ENCODE measurements around the gene CD34.

The CD34 gene

DNA sequence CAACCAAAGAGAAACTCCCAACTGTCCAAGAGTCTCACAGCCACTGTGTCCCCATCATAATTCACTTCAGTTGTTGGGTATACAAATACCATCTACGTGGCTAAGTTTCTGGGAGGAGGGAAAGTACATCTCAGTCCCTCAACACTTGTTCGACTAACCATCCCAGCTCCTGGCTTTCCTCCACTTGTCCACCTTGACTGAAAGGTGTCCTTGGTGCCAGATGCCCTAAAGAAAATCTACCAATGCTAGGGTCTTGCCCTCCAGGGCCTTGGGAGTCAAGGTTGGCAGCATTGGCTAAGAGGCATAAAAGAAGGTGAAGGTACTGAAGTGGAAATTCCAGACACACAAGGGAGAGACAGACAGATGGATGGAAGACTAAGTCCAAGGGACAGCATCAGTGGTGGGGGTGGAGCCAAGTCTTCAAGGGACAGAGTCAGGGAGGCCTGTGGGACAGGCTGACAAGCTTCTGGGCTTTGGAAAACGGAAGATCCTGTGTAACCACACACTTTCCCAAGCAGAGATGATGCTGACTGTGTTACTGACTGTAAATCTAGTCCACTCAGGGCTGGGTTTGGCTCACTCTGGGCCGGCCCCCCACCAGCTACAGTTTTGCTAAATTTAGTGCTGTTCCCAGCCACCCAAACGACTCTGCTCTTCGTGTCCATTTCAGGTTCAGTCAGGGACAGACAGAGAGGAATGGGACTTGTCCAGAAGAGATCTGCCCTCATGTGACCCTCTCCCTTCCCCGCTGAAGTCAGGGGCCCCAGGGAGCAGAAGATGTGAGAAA is 60.1 kb downstream of the CD34 start:
- no peak for DNase-seq

DNA sequence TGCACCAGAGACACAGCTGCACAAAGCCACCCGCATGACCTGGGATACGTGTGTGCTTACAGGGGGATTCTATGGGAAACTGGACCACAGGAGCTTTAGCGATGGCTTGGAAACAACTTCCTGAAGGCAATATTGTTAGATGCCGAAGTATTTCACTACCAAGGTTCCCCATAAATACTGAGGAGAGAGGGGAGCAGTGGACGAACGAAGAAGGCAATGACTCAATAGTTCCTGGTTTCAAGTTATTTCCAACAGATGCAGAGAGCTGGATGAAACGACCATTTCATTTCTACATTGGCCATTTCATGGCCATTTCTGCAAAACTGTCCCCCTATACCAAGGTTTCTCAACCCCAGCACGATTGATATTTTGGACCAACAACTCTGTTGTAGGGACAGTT is 61.3 kb downstream of the CD34 start:
- DNase-seq: no peak

GRCh38 chr1:207849016-207849415 is 61.9 kb downstream of the CD34 start:
- DNase-seq: no peak

DNA sequence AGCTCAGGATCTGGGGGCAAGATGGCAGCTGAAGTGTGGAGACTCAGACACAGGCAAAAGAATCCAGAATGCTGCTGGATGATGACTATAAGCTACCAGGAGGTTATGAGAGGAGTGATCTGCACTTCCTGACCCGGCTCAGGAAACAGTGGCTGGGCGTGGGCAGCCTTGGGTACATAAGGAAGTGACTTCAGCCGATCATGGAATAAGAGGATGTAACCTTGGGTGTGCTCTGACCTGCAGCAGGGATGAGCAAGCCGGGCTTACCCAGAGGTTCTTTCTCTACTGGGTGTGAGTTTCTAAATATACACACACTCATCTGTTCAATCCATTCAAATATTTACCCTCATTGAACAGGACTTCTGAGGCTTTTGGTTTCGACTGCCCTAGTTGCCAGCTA is 62.7 kb downstream of the CD34 start:
- DNase-seq: peak; percentile 76

DNA sequence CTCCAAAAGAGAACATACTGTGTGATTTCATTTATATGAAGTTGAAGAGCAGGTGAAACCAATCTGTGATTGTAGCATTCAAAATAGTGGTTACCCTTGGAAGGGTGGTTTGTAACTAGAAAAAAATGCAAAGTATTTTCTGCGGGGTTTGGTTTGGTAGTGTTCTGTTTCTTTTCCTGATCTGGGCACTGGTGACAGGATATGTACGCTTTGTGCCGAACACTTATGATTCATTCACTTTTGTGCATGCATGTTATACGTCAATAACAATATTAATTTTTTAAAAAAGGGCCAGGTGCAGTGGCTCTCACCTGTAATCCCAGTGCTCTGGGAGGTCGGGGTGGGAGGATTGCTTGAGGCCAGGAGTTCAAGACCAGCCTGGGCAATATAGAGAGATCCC is 63.8 kb downstream of the CD34 start:
- DNase-seq: no peak

GRCh38 chr1:207845109-207845508 is 65.8 kb downstream of the CD34 start:
- no peak for DNase-seq

DNA sequence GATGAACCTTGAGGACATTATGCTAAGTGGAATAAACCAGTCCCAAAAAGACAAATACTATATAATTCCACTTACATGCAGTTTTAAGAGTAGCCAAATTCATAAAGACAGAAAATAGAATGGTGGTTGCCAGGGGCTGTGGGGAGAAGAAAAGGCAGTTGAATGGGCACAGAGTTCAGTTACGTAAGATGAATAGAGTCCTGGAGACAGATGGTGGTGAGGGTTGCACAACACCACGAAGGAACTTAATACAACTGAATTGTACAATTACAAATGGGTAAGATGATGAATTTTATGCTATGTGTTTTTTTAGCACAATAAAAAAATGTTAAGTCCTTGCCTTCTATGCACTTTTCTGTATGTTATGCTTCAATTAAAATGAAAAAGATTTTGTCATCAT is 66.6 kb downstream of the CD34 start:
- no peak for DNase-seq

DNA sequence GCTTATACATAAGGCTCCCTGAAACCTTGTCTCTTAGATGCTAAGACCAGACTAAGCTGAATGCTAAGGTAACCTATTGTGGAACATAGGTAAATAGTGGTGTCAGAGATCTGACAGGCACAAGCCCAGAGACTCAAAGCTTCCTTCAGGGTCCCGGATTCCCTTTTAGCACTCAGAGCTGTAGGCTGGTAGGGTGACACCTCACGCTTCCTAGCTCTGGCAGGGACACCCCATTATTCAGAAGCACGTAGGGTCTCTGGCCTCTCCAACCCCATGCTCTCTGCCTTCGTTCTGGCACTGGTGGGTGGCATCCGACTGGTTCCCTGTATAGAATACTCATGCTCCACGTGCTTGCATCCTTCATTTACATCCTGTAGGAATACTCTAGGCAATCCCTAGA is 68.4 kb downstream of the CD34 start:
- DNase-seq: no peak

- DNase-seq: no peak
These were observed 69.0 kb downstream of the CD34 start for GRCh38 chr1:207841901-207842300.

DNA sequence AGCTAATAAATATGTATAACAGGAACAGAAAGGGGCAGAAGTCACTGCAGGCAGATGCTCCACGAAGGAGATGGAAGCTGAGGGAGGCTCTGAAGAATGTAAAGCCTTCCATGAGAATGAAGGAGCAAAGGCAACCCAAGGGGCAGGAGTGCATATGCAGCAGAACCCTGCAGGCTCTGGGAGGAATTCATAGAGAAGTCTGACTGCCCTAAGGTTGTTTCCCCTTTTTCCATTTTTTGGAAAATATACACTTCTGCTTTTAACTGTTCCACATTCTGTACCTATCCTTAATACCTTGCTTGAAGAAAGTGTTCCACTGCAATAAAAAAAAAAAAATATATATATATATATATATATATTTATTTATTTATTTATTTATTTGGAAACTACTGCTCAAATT is 69.6 kb downstream of the CD34 start:
- no peak for DNase-seq

GRCh38 chr1:207840380-207840779 is 70.5 kb downstream of the CD34 start:
- no peak for DNase-seq

DNA sequence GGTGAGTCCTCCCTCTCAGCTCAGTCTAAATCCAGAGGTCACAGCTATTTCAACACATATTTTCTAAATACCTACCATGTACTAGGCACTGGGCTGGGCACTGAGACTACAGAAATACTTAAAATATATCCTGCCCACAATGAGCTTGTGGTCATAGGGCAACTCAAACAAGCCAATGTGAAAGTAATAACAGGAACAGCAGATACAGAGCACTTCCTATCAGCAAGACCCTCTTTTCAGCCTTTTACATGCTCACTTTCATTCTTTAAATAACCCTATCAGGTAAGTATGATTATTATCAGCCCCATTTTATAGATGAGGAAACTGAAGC is 71.9 kb downstream of the CD34 start:
- no peak for DNase-seq

- no peak for DNase-seq
These were observed 72.5 kb downstream of the CD34 start for GRCh38 chr1:207838156-207839082.

- DNase-seq: no peak
These were observed 73.3 kb downstream of the CD34 start for GRCh38 chr1:207837673-207838072.

GRCh38 chr1:207836591-207837347 is 74.2 kb downstream of the CD34 start:
- DNase-seq: no peak

DNA sequence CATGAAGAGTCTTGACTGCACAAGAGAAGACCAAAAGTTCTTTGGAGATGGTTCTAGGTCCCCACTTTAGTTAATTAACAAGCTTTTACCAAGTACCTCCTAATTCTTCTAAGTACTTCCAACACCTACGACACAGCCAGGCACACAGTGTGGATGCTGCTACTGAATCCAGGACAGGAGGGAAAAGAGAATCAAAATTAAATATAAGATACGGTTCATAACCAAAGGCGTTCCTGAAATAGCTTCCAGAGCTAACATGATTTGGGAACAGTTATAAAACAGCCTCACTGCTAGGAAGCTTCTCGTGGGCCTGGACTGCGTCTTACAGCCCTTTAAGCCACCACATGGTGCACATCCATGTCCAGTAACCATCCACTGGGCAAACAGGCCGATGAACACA is 75.0 kb downstream of the CD34 start:
- no peak for DNase-seq

DNA sequence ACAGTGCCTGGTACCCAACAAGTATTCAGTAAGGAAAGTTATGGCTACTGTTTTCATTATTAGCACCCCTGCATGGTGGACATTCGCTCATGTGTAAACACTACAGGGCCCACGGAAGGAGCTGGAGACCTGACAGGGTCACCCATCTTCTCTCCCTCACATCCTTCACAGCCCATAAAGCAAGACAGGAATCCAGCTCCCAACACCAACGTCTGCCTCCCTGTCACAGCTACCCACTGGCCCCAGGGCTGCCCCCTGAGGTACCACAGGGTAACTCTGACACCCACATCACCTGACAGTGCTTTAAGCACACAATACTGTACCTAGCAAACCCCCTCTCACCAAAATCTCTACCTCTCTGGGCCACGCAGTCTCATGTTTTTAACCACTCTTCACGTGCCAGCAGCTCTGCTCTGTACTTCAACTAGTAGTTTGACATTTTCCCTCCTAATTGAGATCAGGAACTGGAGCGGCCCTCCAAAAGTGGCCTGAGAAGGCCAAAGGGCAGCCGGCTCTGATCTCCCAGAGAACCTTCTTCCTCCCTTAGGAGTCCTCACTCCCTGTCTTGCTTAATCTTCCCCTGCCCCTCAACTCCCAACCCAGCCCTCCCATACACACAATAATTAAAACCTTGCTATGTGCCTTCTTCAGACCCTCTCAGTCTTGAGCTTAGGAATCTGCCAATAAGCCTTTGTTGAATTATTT is 76.8 kb downstream of the CD34 start:
- no peak for DNase-seq

- no peak for DNase-seq
These were observed 77.5 kb downstream of the CD34 start for GRCh38 chr1:207833381-207833780.

DNA sequence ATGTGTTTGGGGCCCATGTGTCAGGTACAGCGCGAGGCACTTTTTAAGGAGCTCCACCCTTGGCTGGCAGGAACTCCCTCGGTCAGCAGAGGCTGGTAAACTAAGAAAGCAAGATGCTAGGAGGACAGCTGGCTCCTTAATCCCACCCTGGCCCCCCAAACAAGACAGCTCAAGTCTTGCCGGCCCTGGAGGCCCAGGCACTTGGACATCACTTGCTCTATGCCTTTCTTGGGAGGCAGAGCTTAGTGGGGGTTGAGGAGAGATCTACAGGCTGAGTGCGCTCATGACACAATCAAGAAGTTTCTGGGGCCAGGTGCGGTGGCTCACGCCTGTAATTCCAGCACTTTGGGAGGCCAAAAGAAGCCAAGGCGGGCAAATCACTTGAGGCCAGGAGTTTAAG is 78.1 kb downstream of the CD34 start:
- DNase-seq: no peak

GRCh38 chr1:207831517-207832327 is 79.2 kb downstream of the CD34 start:
- DNase-seq: peak; percentile 67

Data from activated CD4-positive, alpha-beta T cell treated with anti-CD3 and anti-CD28 coated beads for 48 hours (primary cell).